Astrocyte (in vitro differentiated cells and primary cell): ENCODE measurements around the gene SNAPC1.

Experiments
- EZH2 ChIP-seq: IDR thresholded peaks from 2 replicates; pipeline ENCODE4 v1.6.1; 2012; ENCODE audit warnings: mild to moderate bottlenecking, low read length, inconsistent platforms; ENCODE audit not compliant: insufficient read depth
- TF ChIP-seq, protein P1 (sequence below): IDR thresholded peaks from 2 replicates; pipeline ENCODE4 v1.5.1; 2011; ENCODE audit warnings: low read depth, mild to moderate bottlenecking, inconsistent platforms, low read length, moderate library complexity; ENCODE audit not compliant: insufficient read depth

- TF ChIP-seq, protein P1, sequence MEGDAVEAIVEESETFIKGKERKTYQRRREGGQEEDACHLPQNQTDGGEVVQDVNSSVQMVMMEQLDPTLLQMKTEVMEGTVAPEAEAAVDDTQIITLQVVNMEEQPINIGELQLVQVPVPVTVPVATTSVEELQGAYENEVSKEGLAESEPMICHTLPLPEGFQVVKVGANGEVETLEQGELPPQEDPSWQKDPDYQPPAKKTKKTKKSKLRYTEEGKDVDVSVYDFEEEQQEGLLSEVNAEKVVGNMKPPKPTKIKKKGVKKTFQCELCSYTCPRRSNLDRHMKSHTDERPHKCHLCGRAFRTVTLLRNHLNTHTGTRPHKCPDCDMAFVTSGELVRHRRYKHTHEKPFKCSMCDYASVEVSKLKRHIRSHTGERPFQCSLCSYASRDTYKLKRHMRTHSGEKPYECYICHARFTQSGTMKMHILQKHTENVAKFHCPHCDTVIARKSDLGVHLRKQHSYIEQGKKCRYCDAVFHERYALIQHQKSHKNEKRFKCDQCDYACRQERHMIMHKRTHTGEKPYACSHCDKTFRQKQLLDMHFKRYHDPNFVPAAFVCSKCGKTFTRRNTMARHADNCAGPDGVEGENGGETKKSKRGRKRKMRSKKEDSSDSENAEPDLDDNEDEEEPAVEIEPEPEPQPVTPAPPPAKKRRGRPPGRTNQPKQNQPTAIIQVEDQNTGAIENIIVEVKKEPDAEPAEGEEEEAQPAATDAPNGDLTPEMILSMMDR, result no peak
- no peak for TF ChIP-seq EZH2
These were observed 42.6 kb upstream of the SNAPC1 start for GRCh38 chr14:61719344-61720293.
